Stimulated activated CD4-positive, alpha-beta T cell treated with anti-CD3 and anti-CD28 coated beads, Interleukin-4, amount 100 ng/mL, for 4 hours (primary cell): ENCODE data around the gene CACNB4.
"Not testable (repeated sequence)": the region's sequence is repeated elsewhere in the genome, so short reads cannot be mapped to it uniquely, and the experiment has no call there.

Source experiments
- DNase-seq, 2 experiments: peaks; one replicate each; pipeline ENCODE4 v3.0.0-alpha.2; 2020

CACNB4 gene

DNA sequence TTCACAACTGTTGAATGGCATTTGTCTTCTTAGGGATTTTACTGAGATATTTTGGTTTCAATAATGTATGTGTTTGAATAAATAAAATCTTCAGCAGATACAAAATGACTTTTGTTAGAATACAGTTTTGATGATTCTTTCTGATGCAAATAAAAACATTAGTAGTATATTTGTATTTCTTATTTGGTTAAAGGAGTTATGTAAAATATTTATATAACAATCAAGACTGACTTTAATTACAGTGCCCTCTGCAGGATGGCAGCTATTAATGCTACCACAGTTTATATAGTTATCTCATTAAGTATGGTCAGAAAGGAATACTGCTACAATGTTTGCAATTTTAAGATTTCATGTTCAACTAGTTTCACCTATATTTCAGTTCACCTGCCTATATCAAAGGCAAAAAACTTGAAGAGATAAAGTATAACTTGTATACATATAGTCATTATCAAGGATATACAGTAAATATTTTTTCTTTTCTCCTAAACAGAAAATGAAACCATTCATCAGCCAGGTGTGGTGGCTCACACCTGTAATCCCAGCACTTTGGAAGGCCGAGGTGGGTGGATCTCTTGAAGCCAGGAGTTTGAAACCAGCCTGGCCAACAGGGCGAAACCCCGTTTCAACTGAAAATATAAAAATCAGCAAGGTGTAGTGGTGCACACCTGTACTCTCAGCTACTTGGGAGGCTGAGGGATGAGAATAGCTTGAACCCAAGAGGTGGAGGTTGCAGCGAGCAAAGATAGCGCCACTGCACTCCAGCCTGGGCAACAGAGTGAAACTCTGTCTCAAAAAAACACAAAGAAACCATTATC, 290.4 kb downstream of the CACNB4 start:
- DNase-seq, result no peak

DNA sequence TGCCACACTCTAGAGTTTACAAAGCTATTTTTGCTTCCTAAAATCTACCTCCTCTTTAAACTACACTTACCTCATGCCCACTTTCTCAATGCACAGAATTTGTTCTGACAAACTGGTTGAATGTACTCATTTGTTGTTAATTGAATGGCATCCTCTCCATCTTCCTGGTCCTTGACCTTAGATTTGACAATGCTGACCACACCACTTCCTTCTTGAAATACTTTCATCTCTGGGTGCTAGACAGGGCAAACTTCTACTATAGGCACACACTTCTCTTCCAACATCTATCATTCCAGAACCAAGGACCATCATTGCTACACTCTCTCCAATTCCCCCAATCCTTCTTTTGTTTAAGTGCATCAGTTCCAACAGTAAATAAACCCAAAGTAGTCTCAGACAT, 292.9 kb downstream of the CACNB4 start:
- no peak for DNase-seq

DNA sequence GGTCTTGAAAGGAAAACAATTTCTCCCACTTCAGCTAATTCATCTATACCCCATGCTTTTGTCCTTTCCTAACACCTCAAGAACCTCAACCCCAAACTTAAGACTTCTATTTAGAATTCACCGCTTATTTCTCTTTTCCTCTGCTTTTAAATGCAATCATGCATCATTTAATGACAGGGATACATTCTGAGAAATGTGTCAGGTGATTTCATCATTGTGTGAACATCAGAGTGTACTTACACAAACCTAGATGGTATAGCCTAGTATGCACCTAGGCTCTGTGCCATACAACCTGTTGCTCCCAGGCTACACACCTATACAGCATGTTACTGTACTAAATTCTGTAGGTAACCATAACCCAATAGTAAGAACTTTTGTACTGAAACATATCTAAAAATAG, 293.5 kb downstream of the CACNB4 start:
- DNase-seq, result no peak

DNA sequence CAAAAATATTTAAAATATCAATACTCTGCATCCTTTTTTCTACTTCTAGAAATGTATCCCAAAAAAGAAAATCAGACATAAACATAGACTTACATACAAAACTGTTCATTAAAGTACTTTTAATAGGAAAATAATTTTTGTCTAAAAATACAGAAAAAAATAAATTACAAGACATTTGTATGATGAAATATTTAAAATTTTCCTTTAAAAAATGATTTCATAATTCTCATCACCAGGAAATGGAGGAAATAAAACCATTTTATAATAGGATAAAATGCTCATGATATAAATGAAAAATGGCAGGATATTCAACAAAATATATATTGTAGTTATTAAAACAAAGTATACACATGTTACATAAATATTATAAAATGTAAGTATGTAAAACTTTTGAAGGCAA, 295.0 kb downstream of the CACNB4 start:
- no peak for DNase-seq

DNA sequence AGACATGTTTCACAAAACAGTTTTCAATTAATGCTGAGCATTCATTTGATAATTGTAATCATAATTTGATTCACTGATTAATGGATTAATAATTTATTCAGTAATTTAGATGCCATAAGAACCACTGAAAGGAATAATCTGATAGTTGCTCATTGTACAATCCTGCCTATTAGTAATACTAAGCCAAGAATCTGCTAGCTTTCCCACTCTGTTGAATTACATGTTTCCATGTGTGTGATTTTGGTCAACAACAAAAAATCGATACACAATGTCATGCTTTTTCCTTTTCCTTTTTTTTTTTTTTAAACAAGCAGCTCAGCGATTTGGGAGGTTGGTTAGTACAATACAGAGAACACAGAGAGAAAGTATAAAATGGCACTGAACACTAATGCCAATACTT, 296.5 kb downstream of the CACNB4 start:
- DNase-seq, result no peak

DNA sequence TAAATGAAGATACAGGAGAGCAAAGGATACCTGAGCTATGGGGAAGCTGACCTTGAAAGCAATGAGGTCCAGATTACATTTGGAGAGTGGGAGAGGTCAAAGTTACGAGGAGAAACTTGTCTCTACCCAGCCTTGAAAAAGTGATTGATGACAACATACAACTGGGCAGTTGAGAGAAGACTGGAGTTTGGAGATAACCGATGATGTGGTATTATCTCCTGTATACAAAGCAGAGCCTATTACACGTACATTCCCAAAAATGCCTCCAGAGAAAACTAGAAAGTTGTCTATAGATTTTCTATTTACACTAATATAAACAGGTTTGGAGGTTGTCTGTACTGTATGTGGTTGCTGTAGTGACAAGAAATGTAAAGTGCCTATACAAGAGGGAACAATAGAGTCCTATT, 299.0 kb downstream of the CACNB4 start:
- no peak for DNase-seq

DNA sequence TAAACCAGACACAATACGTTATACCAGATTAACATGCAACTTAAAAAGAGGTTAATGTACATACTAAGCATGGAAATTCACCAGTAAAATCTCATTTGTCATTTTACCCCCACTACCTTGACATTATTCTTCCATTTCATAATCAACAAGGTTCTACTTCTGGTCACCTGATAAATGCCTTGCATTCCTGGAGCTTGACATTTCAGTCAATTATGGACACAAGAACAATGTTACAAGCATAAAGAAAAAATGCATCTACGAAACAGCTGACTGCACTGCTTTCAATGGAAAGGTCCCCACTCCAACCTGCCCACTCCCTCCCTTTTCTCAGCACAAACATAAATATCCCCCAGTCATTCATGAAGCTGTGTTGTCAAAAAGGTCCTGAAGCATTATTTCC, 302.1 kb downstream of the CACNB4 start:
- no peak for DNase-seq

DNA sequence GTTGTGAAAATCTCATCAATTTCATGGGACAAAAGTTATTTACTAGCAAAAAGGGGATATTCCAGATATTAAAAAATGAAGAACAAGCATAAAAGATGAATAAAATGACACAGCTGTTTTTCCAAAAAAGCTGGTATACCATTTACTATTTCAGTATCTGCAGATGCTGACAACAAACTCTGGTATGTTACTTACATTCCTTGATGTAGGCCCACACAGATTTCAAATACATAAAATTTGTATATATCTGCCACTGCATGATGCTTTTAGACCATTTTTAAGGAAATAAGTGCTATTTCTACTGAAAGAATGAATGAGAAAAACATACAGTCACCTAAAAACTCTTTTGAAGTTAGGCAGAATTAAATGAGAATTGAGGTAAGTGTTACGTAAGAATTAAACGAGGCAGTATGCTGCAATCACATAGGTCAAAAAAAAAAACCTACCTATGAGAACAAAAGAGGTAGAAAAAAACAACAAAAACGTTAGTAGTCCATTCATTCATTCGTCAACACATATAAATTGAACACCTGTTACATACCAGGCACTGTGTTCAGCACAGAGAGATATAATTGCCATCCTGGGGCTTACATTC, 303.1 kb downstream of the CACNB4 start:
- DNase-seq, result no peak

DNA sequence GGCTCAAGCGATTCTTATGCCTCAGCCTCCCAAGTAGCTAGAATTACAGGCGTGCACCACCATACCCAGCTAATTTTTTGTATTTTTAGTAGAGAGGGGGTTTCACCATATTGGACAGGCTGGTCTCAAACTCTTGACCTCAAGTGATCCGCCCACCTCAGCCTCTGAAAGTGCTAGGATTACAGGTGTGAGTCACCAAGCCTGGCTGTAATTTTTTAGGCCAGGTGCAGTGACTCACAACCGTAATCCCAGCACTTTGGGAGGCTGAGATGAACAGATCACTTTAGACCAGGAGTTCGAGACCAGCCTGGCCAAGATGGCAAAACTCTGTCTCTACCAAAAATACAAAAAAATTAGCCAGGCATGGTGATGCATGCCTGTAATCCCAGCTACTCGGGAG, 304.4 kb downstream of the CACNB4 start:
- DNase-seq, result not testable (repeated sequence)

DNA sequence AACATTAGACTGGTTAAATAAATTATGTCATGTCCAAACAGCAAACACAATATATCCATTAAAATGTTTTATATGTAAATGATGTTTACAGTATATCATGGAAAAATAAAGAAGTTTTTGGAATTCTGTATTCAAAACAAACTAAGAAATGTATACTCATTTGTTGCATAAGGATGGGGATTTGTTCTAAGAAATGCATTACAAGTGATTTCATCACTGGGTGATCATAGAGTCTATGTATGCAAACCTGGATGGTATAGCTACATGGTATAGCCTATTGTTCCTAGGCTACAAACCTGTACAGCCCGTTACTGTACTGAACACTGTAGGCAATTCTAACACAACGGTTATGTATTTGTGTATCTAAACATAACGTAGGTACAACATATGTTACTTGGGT, 305.7 kb downstream of the CACNB4 start:
- no peak for DNase-seq

DNA sequence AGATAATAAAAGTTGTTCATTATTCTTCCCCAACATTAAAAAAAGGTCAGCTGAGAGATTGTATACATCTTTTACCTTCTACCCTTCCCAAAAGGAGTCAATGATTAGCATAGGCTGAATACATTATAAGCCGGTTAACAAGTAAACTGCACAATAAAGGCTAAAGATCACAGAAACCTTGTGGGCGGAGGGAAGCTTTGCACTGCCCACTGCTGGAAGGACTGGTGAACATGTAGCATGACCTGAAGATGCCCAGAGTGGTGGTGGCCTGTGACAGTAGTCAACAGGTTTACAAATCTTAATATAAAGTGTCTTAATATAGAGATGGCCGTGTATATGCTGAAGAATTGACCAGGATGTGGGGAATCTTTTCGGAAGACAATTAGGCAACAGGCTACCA, 306.3 kb downstream of the CACNB4 start:
- DNase-seq, result no peak

DNA sequence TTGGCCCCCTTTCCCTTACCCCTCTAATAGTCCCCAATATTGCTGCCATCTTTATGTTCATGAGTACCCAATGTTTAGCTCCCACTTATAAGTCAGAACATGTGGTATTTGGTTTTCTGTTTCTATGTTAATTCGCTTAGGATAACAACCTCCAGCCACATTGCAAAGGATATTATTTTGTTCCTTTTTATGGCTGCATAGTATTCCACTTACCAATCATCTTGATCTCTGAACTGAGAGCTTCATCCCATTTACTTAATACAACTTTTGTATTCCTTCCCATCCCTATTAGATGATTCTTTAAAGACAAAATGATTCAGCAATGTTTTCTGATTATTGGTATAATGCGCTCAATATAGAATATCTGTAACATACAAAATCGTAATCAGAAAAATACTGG, 307.3 kb downstream of the CACNB4 start:
- DNase-seq, result no peak

DNA sequence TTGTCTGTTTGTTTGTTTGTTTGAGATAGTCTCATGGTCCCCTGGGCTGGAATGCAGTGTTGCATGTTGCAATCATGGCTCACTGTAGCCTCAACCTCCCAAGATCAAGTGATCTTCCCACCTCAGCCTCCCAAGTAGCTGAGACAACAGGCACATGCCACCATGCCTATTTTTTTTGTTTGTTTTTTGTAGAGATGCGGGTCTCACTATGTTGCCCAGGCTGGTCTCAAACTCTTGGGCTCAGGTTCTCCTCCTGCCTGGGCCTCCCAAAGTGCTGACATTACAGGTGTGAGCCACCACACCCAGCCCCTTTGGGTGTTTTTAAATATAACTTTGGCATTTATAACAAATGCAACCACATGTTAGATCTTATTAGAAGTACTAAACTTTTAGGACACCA, 308.2 kb downstream of the CACNB4 start:
- DNase-seq, result no peak

DNA sequence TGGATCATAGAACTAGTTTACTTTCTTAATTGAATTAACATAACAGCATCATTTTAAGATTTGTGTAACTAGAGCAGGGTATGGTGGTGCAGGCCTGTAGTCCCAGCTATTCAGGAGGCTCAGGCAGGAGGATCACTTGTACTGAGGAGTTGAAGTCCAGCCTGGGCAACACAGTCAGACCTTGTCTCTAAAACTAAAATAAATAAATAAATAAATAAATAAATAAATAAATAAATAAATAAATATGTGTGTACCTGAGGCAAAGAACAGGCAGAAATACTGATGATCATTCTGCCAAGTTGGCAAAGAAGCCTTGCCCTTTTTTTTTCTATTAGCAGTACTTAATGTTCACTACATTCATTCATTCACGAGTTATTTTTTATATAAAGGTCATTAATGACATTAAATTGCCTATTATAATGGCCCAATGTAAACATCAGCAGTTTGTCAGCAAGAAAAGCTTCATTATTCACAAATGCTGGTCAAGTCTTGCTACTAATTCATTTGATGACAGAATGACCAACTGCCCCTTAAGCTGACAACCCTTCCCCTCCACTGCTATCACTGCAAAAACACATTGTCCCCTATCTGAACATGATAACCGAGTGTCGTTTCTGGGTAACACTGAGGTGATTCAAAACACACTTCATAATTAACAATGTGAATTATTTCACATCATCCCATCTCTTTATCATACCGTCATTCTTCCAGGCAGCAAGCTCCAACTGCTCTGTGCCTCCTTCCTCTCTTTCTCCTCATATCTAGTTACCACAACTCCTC, 309.6 kb downstream of the CACNB4 start:
- no peak for DNase-seq

DNA sequence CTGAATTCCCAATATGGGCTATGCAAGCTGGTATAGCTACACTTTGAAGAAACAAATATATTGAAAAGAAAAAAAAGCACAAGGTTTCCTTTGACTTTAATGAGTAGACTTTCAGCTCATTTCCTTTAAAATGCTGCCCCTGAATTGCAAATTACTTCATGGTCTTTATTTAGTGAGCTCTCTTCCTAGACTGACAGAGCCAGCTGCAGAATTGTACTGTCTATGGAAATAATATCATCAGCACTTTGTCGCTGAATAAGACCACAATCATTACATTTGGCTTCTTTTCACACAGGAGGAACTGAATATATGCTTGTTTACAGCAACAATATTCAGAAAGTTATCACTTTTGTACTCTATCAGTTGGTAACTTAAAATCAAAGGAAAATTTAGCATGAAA, 312.4 kb downstream of the CACNB4 start:
- no peak for DNase-seq

DNA sequence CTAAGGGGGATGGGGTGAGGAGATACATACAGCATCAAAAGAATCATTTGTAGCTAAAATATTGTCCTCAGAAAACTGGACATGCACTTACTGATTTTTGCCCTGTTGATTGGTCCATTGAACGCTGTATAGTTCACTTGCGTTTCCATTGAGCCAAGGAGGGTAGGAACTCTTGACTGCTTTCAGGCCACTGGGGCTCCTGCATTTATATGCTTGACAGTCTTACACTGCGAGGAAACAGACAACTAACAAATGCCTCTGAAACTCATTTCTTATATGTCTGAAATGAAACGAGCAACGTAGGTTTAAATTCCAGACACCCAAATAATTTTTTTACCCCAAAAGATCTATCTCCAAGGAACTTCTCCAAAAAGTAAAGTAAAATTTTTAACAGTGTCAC, 312.8 kb downstream of the CACNB4 start:
- DNase-seq, result no peak

DNA sequence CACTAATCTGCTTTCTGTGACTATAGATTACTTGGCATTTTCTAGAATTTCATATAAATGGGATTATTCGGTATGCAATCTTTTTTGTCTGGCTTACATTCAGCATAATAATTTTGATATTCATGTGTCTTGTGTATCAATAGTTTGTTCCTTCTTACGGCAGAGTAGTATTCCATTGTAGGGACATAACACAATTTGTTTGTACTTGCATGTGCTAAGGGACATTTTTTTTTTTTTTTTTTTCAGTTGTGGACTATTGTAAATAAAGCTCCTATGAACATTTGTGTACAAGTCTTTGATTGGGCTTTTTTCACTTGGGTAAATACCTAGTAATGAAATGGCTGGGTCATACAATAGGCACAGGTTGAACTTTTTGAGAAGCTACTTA, 315.7 kb downstream of the CACNB4 start:
- DNase-seq, result no peak
